GM21390 (cell line): ENCODE measurements around the gene SPATA46.

Source experiments
- ATAC-seq: cut with Tn5 transposase; IDR thresholded peaks from one replicate; pipeline ENCODE4 v1.9.1; 2021; ENCODE audit not compliant: unreplicated experiment

SPATA46 gene

DNA sequence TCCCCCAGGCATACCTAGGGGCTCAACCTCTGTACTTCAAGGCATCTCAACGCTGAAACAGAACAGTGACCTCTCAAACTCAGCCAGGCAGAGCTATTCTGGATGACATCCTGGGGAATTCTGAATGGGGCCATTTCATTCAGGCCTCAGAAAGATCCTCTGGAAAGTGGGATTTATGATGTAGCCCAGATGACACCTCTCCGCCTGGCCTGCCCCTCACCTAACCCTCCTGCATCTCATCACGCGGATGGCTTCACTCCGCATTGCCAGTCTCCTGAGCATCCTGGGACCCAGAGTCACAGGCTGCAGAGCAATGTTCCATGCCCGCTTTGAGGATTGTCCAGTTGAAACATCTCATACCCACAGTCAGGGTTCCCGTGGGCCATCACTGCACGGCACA lies 1.2 kb downstream of the SPATA46 start:
- ATAC-seq = no peak

DNA sequence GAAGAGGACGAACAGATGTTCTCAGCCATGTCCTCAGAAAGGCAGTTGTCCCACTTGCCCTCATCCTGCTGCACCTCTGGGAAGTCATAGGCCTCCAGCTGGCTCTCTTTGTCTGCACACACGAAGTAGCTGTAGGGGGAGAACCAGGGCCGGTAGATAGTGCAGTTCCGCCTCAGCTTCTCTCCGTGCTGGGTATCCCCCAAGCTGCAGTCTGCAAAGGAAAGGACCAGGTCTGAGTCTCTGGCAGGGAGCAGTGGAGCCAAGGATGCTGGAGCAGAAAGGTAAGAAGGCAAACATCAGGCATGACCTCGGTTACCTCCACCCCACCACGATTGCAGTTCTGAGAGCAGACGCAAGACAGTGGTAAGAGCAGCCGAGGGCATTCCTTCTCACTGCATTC lies 2.2 kb downstream of the SPATA46 start:
- no peak for ATAC-seq

DNA sequence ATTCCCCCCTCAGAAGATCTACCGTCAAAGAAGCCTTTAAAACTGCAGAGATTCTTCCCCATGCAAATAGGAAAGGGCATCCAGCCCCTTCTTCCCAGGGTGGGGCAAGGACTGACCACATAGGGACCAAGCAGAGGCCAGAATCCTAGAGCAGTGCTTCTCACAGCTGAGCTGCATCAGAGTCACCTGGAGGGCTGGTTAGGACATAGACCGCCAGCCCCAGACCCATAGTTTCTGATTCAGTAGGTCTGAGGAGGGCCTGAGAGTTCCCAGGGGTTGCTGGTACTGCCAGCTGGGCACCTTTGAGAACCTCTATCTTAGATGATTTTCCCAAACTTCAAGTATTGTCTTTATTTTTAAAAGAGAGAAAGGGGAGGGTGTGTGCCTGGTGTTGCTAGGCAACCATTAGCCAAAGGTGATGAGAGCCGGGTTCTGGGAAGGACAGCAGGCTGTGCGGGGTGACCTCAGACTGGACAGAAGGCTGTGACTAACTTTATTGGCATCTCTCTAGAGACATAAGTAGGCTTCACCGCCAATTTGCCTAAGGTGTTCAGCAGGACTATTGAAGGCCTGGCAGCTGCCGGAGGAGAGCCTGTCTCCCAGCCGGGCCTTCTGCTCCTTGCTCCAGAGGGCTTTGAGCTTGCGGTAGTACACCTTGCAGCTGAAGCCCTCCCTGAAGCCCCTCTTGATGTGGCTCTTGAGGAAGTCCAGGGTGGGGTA lies 3.0 kb downstream of the SPATA46 start:
- ATAC-seq = no peak

DNA sequence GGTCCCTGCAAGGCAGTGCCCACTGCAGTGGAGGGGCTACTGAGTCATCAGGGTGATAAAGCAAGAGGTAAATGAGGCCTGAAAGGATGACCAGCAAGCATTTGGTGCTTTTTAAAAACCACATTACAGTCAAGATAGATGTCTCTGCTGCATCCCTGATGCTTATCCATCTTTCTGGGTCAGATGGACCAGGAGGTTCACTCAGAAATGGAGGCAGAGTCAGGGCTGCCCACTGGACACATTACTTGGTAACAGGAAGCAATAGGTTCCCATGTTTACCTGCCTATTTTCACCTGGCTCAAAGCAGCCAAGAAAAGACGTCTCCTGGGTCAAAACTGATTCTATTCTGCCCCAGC lies 3.6 kb downstream of the SPATA46 start:
- no peak for ATAC-seq

DNA sequence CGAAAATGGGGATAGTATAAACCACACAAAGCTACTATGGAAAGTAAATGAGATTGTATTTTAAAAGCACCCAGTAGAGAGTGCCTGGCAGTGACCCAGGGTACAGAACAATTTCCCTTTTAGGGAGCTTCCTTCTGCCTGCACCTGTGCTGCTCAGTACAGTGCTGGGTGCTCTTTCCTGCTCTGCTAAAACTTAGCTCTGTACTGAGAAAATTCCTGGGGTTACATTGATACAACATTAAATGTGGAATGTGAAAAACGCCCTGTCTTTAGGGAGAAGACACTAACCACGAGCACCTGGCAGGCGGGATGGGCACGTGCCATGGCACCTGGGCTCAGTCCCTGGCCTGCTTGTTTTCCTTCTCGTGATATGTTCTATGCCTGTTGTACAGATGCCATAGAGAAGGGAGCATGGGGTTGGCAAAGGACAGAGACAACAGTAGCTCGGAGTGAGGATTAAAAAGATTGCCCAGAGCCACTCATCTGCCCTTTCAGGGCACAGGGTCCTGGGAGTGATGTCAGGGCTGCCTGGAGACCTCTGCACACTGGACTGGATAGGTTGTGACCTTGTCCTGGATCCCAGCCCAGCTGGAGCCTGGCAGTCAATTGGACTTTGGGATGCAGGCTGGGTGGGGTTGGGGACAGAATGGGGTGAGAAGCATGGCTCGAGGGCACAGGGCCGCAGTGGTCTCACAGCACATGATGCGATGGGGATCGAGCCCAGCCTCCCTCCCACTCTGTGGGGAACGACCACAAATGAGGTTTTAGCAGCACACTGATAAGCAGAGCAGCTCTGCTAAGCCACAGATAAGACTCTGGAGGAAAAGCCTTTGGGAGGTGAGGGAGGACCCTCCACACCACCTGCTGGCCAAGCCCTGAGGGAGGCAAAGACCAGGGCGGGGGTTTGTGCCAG lies 4.2 kb downstream of the SPATA46 start:
- no peak for ATAC-seq

DNA sequence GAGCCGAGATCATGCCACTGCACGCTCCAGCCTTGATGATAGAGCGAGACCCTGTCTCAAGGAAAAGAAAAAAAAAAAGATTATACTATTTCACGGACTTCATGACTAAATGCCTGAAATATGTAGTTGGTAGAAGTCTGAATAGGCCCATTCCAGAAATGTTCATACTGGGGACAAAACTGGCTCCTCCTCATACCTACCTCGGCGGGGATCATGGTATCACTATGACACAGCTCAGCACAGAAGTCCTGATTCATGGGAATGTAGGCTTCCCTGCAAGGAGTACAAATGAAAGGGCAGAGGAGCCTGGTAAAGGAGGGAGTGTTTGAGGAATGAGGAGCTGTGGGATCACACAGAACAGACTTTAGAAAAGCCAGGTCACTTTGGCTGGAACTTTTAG lies 5.0 kb downstream of the SPATA46 start:
- no peak for ATAC-seq

DNA sequence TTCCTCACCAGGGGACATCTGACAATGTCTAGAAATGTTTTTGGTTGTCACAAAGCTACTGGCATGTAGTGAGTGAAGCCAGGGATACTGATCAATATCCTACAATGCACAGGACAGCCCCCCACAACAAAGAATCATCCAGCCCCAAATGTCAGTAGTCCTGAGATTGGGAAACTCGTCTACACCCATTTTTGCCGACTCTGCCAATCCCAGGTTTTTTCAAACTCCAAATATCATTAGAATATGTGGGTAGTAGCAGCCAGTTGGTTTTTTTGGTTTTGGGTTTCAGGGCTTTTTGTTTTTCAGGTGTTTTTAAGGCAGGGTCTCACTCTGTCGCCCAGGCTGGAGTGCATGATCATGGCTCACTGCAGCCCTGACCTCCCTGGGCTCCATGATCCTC lies 5.9 kb downstream of the SPATA46 start:
- ATAC-seq = no peak

DNA sequence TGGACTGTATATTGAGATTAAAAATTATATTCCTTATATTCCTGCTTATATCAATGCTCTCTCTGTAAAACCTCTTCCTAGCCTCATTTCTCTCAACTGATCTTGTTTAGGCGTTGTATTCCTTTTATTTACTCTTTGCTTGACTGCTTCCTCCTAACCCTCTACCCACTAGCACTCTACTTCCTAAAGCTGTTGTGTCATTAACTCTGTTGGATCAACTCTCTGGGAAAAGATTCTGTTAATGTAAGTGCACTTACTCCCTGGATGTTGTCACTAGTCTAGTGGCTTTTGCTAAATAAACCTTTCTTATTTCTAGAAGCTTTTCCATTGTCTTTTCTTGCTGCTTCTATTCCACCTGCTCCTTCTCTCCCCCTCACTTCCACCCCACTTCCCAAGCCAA lies 6.5 kb downstream of the SPATA46 start:
- ATAC-seq = no peak

DNA sequence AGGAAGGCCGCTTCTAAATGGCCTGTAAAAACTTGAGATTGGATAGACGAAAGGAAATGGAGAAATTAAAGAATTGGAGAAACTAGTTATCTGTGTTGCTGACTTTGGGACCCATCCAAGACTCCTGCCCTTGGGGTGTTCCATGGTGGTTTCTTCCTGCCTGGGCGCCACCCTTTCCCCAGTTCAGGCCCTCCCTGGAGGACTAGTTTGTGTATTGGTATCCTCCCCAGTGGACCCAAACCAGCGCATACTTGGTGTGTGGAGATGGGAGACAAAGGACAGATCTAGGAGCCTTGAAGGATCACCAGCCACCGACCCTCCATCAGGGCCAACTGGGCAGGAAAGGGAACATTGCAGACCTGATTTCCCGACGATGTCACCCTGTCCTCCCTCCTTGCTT lies 7.1 kb downstream of the SPATA46 start:
- ATAC-seq = no peak

DNA sequence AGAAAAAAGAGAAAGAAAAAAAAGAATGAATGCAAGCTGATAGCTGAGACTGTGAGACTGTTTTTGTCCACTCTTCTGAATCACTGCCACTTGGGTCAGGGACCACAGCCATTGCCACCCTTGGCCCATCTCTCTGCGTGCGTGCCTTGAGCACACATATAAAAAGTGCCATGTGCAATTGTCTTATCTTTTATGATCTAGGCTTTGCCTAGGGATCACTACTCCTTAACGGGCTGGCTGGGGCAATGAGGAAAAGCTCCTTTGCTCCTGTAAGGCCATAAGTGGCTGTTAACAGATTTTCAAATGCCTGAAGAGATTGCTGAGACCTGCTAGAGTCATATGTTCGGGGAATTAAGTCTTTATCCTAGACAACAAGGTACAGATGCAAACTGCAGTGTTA lies 8.2 kb downstream of the SPATA46 start:
- ATAC-seq = no peak

DNA sequence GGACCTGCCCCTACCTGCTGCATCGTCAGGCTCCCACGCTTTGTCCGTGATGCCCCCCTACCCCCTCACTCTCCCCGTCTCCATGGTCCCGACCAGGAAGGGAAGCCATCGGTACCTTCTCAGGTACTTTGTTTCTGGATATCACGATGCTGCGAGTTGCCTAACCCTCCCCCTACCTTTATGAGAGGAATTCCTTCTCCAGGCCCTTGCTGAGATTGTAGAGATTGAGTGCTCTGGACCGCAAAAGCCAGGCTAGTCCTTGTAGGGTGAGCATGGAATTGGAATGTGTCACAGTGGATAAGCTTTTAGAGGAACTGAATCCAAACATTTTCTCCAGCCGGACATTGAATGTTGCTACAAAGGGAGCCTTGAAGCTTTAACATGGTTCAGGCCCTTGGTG lies 8.9 kb downstream of the SPATA46 start:
- ATAC-seq = no peak

DNA sequence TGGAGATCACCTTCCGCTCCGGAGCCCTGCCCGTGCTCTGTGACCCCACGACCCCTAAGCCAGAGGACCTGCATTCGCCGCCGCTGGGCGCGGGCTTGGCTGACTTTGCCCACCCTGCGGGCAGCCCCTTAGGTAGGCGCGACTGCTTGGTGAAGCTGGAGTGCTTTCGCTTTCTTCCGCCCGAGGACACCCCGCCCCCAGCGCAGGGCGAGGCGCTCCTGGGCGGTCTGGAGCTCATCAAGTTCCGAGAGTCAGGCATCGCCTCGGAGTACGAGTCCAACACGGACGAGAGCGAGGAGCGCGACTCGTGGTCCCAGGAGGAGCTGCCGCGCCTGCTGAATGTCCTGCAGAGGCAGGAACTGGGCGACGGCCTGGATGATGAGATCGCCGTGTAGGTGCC lies 9.6 kb downstream of the SPATA46 start:
- no peak for ATAC-seq

DNA sequence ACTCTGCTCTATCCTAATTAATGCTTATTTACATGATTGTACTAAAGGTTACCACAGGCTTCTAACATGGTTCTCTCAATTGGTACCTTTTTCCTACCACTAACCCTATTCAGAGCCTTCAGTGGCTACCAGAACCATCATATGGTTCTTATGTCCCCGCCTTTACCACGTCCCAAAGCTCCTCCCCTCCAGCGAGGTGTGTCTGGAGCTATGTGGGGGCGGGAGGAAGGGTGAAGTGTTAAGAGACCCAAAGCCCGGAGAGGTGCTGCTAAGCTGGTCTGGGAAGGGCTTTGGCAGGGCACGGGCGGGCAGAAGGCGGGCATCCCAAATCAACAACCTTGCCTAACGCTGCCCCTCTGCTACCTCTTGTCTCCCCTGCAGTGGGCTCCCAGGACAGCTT lies 10.0 kb downstream of the SPATA46 start:
- ATAC-seq = no peak

DNA sequence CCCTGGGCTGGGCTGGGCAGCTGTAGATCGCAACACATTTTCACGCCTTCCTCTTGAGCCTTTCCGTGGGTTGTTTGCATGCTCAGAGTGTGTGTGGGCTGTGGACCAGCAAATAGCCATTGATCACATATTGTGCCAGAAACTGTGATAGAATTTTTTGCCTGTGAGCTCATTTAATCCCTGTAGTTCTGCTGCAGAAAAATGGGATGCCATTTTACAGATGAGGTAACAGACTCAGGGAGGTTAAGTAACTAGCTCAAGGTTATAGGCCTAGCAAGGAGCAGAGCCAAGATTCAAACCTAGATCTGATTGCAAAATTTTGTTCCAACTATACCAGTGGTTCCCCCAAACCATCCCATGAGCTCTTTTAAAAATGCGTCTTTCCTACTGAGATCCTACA lies 10.5 kb downstream of the SPATA46 start:
- no peak for ATAC-seq

DNA sequence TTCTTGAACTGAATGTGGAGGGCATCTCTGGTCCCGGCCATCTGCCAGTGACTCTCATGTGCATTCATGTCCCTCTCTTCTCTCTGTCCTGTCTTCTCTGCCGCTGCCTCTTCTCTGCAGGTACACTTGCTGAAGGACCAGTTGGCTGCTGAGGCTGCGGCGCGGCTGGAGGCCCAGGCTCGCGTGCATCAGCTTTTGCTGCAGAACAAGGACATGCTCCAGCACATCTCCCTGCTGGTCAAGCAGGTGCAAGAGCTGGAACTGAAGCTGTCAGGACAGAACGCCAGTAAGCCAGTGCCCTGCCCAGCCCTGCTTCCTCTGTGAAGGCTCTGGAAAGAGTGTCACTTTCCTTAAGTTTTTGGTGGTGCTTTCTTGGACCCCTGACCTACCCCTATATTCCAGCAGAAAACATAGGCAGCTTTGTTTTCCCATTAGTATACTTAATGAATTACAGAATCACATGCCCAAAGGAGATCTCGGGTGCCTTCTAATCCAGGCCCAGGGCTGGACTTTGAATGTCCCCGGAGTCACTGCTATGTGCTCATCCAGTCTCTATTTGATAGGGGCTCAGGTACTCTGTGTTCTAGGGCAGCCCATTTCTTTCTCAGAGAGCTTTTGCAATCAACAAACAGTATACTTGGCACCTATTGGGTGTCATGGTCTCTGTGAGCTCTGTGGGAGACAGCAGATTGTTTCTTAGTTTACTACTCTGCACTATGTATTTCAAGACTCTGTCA lies 11.2 kb downstream of the SPATA46 start:
- no peak for ATAC-seq

DNA sequence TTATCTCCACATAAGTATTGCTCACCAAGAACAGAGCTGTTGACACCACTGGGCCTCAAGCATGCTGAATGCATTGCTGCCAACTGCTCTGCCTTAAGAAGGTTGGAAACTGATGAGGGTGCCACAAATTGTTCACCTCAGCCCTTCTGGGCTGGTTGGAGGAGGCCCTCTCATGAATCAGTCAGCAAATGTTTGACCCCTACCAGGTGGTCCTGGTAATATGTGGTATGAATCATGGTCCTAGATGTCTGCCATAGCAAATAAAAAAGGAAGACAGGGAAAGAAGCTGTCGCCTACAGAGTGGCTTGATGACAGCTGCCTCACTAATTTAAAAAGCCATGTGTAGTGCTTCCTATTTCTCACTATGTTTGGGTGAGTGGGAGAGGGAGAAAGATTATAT lies 12.2 kb downstream of the SPATA46 start:
- ATAC-seq = no peak

DNA sequence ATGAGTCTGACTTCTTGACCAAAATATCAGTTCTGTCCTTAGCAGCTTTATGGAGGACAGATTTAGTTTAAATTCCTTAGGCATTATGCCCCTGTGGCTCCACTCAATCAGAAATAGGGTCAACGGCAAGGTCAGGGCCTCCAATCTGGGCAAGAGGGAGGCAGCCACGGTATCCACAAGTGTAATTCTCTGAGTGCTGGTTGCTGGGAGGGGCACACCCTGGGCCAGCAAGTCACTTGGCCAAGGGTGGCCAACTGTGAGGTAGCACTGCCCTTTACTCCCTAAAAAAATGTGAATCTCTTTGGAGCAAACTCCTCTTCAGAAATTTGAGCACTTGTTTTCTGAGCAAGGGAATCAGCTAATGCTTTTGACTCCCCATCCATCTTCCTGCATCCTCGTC lies 12.8 kb downstream of the SPATA46 start:
- no peak for ATAC-seq

DNA sequence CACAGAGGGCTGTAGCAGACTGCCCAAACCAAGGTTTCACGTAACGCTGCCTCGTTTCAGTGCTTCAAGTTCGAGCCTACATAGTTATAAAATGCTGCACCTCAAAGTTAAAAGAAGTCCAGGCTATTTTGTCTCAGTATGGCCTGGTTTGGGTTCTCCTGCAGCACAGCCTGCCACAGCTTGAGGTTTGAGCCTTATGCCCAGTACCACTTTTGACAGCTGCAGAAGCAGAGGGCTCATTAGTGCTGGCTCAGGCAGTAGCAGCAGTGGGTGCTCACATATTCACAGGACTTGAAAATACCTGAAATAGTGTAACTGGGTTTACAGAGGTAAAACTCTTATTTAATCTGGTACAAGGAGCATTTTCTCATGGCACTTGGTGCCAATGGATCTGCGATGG lies 15.3 kb downstream of the SPATA46 start:
- peak; percentile 28 for ATAC-seq

DNA sequence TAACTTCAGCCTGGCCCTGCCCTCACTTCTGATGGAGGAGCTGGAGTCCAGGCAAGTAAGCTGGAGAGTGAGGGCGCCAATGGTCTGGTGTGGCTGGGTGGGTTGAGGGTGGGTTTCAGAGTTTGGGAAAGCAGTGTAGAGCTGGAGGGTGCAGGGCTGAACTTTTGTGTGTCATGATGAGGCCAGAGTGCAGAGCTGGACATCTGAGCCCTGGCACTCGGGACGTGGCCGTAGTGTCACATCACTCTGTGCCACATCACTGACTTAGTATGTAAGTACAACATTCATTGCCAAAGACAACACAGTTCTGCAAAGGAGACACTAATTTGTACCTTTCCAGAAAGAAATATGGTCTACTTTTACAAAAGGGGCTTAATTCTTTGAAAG lies 15.8 kb downstream of the SPATA46 start:
- ATAC-seq = no peak

DNA sequence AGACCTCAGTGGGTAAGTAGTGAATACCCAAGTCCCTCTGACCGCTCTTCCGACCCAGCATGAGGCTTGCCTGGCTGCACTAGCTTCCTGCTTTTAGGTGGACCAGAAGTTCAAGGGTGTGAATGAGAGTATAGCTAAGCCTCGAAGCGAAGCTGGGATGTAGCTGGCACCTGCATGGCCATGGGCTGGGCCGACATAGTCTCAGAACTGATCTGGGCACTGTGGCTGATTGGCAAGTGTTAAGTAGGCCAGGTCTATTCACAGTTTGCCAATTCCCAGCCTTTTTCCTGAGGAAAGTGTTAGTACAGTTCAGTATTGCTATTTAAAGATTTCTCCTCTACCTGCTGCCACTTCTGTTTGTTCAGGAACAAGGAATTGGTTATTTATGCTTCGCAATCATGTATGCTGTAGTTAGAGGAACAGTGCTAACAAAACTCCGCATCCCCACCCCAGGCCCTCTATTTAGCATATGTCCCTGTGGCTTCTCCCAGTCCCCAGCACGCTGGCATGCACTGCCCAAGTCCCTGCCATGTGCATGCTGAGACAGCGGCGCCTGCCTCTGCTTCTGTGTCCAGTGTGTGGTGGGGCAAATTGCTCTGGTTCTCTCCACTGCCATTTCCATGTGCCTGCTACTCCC lies 16.3 kb downstream of the SPATA46 start:
- ATAC-seq = no peak

DNA sequence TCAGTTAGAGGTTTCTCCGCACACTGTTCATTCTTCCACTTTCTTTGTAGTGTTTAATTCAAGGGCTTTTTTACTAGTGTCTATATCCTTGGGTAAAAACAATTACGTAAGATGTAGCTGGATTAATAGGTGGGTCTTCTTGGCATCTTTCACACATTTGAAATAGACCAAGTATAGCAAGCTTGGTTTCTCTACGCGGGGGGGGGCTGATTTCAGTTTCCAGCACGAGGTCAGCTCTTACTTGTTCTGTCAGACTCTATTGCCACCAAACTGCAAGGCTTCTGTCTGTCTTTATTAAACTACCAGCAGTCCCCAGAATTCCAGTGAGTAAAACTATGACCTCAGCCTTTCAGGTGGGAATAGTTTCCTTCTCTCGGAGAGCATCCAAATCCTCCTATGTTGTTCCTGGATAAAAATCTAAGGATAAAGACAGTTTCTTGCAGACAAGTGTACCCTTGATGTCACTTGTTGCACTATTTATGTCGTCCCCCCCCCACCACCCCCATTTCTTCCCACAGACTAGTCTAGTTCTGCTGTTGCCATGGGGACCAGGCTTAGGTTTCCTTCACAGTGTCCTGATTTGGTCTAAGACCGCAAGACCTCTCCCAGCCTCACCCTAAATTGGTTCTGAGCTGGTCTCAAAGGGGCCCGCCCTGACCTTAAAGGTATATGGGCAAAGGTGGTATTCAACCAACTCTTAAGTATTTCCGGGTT lies 17.0 kb downstream of the SPATA46 start:
- no peak for ATAC-seq
